ENCODE results near the gene CMSS1.

The CMSS1 gene

DNA sequence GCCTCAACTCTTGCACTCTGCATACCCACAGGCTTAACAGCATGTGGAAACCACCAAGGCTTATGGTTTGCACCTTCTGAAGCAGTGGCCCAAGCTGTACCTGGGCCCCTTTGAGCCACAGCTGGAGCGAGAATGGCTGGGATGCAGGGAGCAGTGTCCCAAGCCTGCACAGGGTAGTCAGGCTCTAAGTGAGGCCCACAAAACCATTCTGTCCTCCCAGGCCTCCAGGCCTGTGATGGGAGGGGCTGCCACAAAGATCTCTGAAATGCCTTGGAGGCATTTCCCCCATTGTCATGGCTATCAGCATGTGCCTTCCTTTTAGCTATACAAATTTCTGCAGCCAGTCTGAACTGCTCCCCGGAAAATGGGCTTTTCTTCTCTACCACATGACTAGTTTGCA is 12.5 kb upstream of the CMSS1 start:
- no peak overlapping the region for H3K4me3 ChIP-seq (ENCODE audit: low read depth, low read length)
- H3K27ac ChIP-seq: no peak overlapping the region
- no peaks in the 10 kb centered on the region for H3K27me3 ChIP-seq (replicated peaks)
- in situ Hi-C loops (cut with HindIII; ENCODE audit: low pct_ligation_motif_present, low sequenced_read_pairs): no loop called here
- no peak for DNase-seq
- TF ChIP-seq, protein P1, sequence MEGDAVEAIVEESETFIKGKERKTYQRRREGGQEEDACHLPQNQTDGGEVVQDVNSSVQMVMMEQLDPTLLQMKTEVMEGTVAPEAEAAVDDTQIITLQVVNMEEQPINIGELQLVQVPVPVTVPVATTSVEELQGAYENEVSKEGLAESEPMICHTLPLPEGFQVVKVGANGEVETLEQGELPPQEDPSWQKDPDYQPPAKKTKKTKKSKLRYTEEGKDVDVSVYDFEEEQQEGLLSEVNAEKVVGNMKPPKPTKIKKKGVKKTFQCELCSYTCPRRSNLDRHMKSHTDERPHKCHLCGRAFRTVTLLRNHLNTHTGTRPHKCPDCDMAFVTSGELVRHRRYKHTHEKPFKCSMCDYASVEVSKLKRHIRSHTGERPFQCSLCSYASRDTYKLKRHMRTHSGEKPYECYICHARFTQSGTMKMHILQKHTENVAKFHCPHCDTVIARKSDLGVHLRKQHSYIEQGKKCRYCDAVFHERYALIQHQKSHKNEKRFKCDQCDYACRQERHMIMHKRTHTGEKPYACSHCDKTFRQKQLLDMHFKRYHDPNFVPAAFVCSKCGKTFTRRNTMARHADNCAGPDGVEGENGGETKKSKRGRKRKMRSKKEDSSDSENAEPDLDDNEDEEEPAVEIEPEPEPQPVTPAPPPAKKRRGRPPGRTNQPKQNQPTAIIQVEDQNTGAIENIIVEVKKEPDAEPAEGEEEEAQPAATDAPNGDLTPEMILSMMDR (IDR thresholded peaks at IDR 0.05; ENCODE audit: low read depth, low read length, missing control alignments): no peak
- no peaks in the 10 kb centered on the region for H3K36me3 ChIP-seq (replicated peaks)

DNA sequence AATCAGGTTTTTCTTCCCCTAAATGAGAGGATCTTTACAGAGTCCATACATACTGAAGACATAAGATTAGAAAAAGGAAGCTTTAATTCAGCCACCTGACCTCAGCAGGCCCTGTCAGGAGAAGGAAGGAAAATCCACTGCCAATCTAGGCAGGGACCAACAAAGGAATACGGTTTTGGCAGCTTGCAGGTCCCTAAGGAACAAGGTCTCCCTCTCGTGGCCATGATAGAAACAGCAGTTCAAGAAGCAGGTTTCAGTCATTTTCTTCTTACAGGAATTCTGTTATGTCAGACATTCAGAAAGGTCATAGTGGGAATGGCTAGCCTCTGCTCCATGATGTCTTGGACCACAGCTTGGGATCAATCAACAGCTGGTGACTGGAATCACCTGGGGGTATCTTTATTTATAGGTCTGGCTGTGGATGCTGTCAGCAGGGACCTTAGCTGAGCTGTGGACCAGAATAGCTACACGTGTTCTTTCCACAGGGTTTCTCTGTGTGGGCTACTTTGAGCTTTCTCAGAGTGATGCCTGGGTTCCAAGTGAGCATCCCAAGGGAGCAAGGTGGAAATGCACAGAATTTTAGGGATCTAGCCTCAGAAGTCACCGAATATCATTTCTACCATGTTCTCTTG is 9.4 kb upstream of the CMSS1 start:
- Histone ChIP-seq H3K36me3 (replicated peaks) (no peaks in the 10 kb centered on the region), H3K4me3 (ENCODE audit: low read depth, low read length) (no peak overlapping the region), H3K27me3 (replicated peaks) (no peaks in the 10 kb centered on the region), H3K27ac (no peak overlapping the region)
- in situ Hi-C loops (cut with HindIII; ENCODE audit: low pct_ligation_motif_present, low sequenced_read_pairs): no loop called here
- TF ChIP-seq, protein P1 (IDR thresholded peaks at IDR 0.05; ENCODE audit: low read depth, low read length, missing control alignments): peak; percentile 90
- peak; percentile 87 for DNase-seq

DNA sequence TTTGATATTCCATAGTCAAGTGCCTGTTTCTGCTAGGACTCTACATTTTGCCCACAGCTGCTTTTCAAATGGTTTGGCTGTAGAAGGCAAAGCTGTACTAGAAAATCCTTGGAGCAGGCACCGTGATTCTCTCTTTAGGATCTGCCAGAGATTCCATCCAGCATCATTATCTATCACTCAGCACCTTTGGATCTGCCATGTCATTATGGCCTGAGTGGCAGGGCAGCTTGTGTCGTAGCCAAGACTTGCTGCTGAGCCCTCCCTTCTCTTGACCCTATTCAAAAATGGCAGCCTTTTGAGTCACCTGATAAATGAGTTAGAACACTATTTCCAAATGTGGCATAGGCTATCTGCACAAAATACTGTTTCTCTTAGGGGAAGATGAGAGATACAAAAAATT is 8.1 kb upstream of the CMSS1 start:
- H3K27me3 ChIP-seq (replicated peaks): no peaks in the 10 kb centered on the region
- DNase-seq: no peak
- no peaks in the 10 kb centered on the region for H3K36me3 ChIP-seq (replicated peaks)
- TF ChIP-seq, protein P1 (IDR thresholded peaks at IDR 0.05; ENCODE audit: low read depth, low read length, missing control alignments): no peak
- no peak overlapping the region for H3K27ac ChIP-seq
- H3K4me3 ChIP-seq (ENCODE audit: low read depth, low read length): no peak overlapping the region
- in situ Hi-C loops (cut with HindIII; ENCODE audit: low pct_ligation_motif_present, low sequenced_read_pairs): no loop called here

DNA sequence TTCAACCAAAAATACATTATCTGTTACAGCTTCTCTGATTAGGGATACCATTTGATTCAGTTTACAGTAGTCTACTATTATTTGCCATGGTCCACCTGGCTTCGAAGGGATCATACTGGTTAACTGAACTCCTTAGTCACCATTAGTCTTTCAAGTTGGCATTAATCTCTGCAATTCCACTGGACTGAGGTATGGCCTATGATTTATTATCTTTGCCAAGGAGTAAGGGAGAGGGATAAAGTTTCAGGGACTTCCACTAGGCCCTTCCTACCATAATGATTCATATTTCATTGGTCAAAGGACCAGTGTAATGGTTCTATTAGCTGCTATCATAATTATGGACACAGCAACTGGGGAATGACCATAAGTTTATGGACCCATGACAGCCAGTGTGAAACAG is 7.3 kb upstream of the CMSS1 start:
- Histone ChIP-seq H3K36me3 (replicated peaks) (no peaks in the 10 kb centered on the region), H3K4me3 (ENCODE audit: low read depth, low read length) (no peak overlapping the region)
- TF ChIP-seq, protein P1 (IDR thresholded peaks at IDR 0.05; ENCODE audit: low read depth, low read length, missing control alignments): no peak

DNA sequence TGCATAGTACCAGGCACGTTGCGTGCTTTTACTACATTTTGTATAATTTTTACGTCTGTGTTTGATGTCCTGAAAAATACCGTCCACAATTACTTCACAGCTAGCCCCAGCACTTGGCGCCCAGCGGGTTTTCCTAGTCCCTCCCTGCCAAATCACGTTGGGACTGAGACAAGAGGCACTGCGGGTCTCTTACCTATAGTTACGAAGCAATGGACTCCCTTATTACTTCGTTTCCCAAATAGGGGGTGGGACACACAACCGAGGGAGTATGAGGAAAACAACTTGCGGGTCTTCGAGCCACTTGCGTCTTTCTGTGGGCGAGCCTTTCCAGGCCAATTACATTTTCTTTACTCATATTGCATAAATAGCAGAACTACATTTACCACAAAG is 620 bp upstream of the CMSS1 start:
- DNase-seq: no peak

More for the DNA sequence above, 7.3 kb upstream of the CMSS1 start:
- no peaks in the 10 kb centered on the region for H3K27me3 ChIP-seq (replicated peaks)
- in situ Hi-C loops (cut with HindIII; ENCODE audit: low pct_ligation_motif_present, low sequenced_read_pairs): no loop called here
- no peak for DNase-seq
- H3K27ac ChIP-seq: no peak overlapping the region

More for the DNA sequence above, 620 bp upstream of the CMSS1 start:
- in situ Hi-C loops (cut with HindIII; ENCODE audit: low pct_ligation_motif_present, low sequenced_read_pairs): no loop called here
- peak overlapping the region; percentile 99 for H3K27ac ChIP-seq
- peak overlapping the region; percentile 83 for H3K4me3 ChIP-seq (ENCODE audit: low read depth, low read length)
- no peaks in the 10 kb centered on the region for H3K27me3 ChIP-seq (replicated peaks)
- H3K36me3 ChIP-seq (replicated peaks): no peaks in the 10 kb centered on the region
- TF ChIP-seq, protein P1 (IDR thresholded peaks at IDR 0.05; ENCODE audit: low read depth, low read length, missing control alignments): no peak

Measured in brain microvascular endothelial cell (primary cell).